K562 (cell line): Measurements from ENCODE around the gene SNAI1. TPM values are rescaled to one million over a fixed set of nuclear protein-coding genes. Genes with fewer than 3 reads are reported as not detected.
A peak's percentile ranks its signal among the peaks of the same experiment; 100 is the strongest.

ENCODE experiments used
- E4F1 ChIP-seq: fragments of 250-450 bp; sonication (Bioruptor Pico); IDR thresholded peaks from 2 replicates; pipeline ENCODE4 v1.5.0; 2021; ENCODE audit warnings: mild to moderate bottlenecking, borderline replicate concordance
- EP300 ChIP-seq: IDR thresholded peaks from 2 replicates; pipeline ENCODE4 v1.6.1; 2012; ENCODE audit warnings: low read length, improper control_type of control experiment
- EP400 ChIP-seq: fragments of 450-650 bp; IDR thresholded peaks from 2 replicates; pipeline ENCODE4 v1.6.1; 2017; ENCODE audit warnings: antibody characterized with exemption, mild to moderate bottlenecking, moderate library complexity
- ETV6 ChIP-seq, 3 experiments: fragments of 150-350 bp in 1 of 3; sonication (generic) in 1 of 3; formaldehyde crosslinking in 1 of 3; IDR thresholded peaks; 2 replicates each; pipeline versions ENCODE4 v1.6.1 to v1.8.0; 2014 to 2022; ENCODE audit warnings: borderline replicate concordance in 2 of 3, low read depth in 2 of 3, antibody characterized with exemption in 1 of 3, low read length in 1 of 3, mild to moderate bottlenecking in 1 of 3, missing genetic modification reagents in 1 of 3
- FOXJ3 ChIP-seq: sonication (generic); formaldehyde crosslinking; IDR thresholded peaks from 2 replicates; pipeline ENCODE4 v1.4.0; 2020; ENCODE audit warnings: mild to moderate bottlenecking, missing genetic modification reagents
- FUS ChIP-seq: fragments of 200-400 bp; formaldehyde crosslinking; optimal IDR thresholded peaks from 2 replicates; pipeline ENCODE3; 2017; ENCODE audit warnings: low read depth, low read length
- GABPB2 ChIP-seq: fragments of 250-450 bp; sonication (Bioruptor Pico); conservative IDR thresholded peaks from 2 replicates; pipeline ENCODE4 v1.5.1; 2021; ENCODE audit warnings: mild to moderate bottlenecking
- GATA2 ChIP-seq: sonication (generic); formaldehyde crosslinking; IDR thresholded peaks from 2 replicates; pipeline ENCODE4 v1.4.0; 2020; ENCODE audit warnings: mild to moderate bottlenecking, missing genetic modification reagents
- HMGXB4 ChIP-seq: sonication (generic); formaldehyde crosslinking; IDR thresholded peaks from 2 replicates; pipeline ENCODE4 v1.8.1; 2023; ENCODE audit warnings: mild to moderate bottlenecking, missing genetic modification reagents
- IFI16 ChIP-seq: fragments of 250-450 bp; sonication (Bioruptor Pico); IDR thresholded peaks from 2 replicates; pipeline ENCODE4 v2.1.2; 2022; ENCODE audit warnings: mild to moderate bottlenecking, inconsistent platforms
- KDM2B ChIP-seq: fragments of 250-450 bp; sonication (Bioruptor Pico); IDR thresholded peaks from 2 replicates; pipeline ENCODE4 v1.8.0; 2021; ENCODE audit warnings: mild to moderate bottlenecking, moderate library complexity
- MECOM ChIP-seq: fragments of 250-450 bp; sonication (Bioruptor Pico); IDR thresholded peaks from 2 replicates; pipeline ENCODE4 v1.8.0; 2022; ENCODE audit warnings: inconsistent platforms
- NR3C1 ChIP-seq: sonication (generic); formaldehyde crosslinking; IDR thresholded peaks from 2 replicates; pipeline ENCODE4 v1.8.1; 2022; ENCODE audit warnings: missing genetic modification reagents
- NR4A1 ChIP-seq, 2 experiments: fragments of 250-450 bp in 1 of 2; fragments of 450-650 bp in 1 of 2; sonication (Bioruptor Pico) in 1 of 2; IDR thresholded peaks; 2 replicates each; pipeline versions ENCODE4 v1.4.0 to v1.6.1; 2016 to 2020; ENCODE audit warnings: mild to moderate bottlenecking in 2 of 2, missing compliant biosample characterization in 1 of 2, missing genetic modification characterization in 1 of 2, moderate library complexity in 1 of 2
- PML ChIP-seq: IDR thresholded peaks from 2 replicates; pipeline ENCODE4 v1.6.1; 2012; ENCODE audit warnings: low read length, inconsistent platforms
- PRMT5 ChIP-seq: sonication (generic); formaldehyde crosslinking; IDR thresholded peaks from 2 replicates; pipeline ENCODE4 v1.5.0; 2020; ENCODE audit warnings: missing genetic modification reagents
- RBM25 ChIP-seq: fragments of 200-400 bp; formaldehyde crosslinking; IDR thresholded peaks from 2 replicates; pipeline ENCODE4 v1.6.1; 2018; ENCODE audit warnings: low read length, low read depth, moderate library complexity; ENCODE audit not compliant: severe bottlenecking
- ZBTB1 ChIP-seq: sonication (generic); formaldehyde crosslinking; IDR thresholded peaks from 2 replicates; pipeline ENCODE4 v1.8.1; 2023; ENCODE audit warnings: missing genetic modification reagents, low read depth, mild to moderate bottlenecking, borderline replicate concordance
- ZEB2 ChIP-seq: fragments of 450-650 bp; IDR thresholded peaks from 2 replicates; pipeline ENCODE4 v1.6.1; 2016
- ZNF444 ChIP-seq: fragments of 250-450 bp; sonication (Bioruptor Pico); IDR thresholded peaks from 2 replicates; pipeline ENCODE4 v1.4.0; 2020; ENCODE audit warnings: mild to moderate bottlenecking, moderate library complexity
- ZNF551 ChIP-seq: fragments of 250-450 bp; sonication (Bioruptor Pico); IDR thresholded peaks from 2 replicates; pipeline ENCODE4 v1.5.0; 2021; ENCODE audit warnings: mild to moderate bottlenecking, moderate library complexity
- polyA plus RNA-seq, 8 experiments: library from polyadenylated mRNA; depleted of rRNA in 4 of 8; stranded (reverse) in 5 of 8; unstranded in 3 of 8; fragments of >200 nt; fragmentation: Nextera tagmentation in 2 of 8; fragmentation: Illumina TruSeq in 1 of 8; extraction: Ambion mirVana in 2 of 8; extraction: Trizol in 1 of 8; gene quantifications; 2 replicates each; pipeline versions ENCODE4 v1.2.1 to v1.2.3, GENCODE V29; 2011 to 2014; ENCODE audit warnings: inconsistent platforms in 1 of 8, missing spikeins in 1 of 8
- total RNA-seq, 7 experiments: library from RNA; depleted of rRNA in 6 of 7; stranded (reverse); fragments of >200 nt in 6 of 7; fragmentation: Illumina TruSeq in 2 of 7; extraction: Trizol in 2 of 7; gene quantifications; 2 replicates each; pipeline versions ENCODE4 v1.2.1 to v1.2.3, GENCODE V29; 2011 to 2021; ENCODE audit warnings: low replicate concordance in 1 of 7
- TF ChIP-seq, protein P1 (sequence below), 2 experiments: fragments of 450-650 bp; IDR thresholded peaks; 2 replicates each; pipeline ENCODE4 v1.6.1; 2016

Gene SNAI1
- total and polyA plus RNA-seq, 9 of the 15 experiments (the other 6 are each of a cell fraction or from before 2014, with no cell fraction given) = 0.32 to 11.6 (median 2.0) TPM

DNA sequence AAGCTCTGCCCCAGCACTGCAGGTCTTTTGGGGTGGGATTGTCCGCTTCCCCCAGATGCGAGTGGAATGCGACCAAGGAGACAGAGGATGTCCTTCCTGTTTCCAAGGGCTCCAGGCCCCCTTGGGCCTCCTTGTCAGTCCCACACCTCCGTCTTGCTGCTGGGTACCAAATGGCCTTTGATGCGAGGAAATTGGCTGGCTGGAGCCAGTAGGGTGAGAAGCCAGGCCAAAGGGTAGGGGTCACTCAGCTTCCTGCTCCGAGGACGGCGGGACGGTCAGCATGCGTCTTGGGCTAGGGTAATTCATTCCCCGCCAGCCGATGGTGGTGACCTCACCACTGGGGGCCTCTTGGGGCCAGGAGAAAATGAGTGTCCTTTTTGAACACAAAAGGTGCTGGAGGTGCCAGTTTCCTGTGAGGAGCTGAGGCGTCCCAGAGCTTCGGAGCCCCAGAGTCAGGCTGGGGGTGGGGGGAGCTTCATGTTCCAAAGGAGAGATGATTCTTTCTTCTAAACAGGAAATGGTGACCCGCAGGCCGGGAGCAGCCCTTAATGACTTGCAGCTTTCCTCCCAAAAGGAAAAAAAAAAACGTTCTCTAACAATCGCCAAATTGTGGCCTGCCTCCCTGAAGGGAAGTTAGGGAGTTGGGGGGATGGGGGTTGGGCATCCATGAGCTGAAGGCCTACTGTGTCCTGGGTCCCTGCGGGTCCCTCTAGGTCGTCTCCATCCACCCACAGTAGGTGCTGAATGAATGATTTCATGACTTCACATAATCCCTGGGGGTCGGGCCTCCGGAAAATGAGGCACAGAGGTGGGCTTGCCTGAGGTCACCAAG, 6.7 kb downstream of the SNAI1 start (continued):
- TF ChIP-seq ETV6 (IDR thresholded peaks at IDR 0.05; ENCODE audit: borderline replicate concordance in 1 of 2, low read depth in 2 of 2, low read length in 1 of 2) (no peak), ETV6 (CRISPR knock-in tag; IDR thresholded peaks at IDR 0.05; ENCODE audit: borderline replicate concordance) (no peak), FUS (no peak), PRMT5 (CRISPR knock-in tag) (no peak), ZNF444 (CRISPR knock-in tag) (no peak), ZBTB1 (CRISPR knock-in tag) (no peak), ZEB2 (no peak), GABPB2 (CRISPR knock-in tag) (no peak), EP400 (peak; percentile 10), RBM25 (no peak), MECOM (peak; percentile 7; the same call in 1 of the 2 replicates), E4F1 (no peak), ZNF551 (CRISPR knock-in tag) (no peak), HMGXB4 (no peak), IFI16 (CRISPR knock-in tag) (no peak), NR4A1 (CRISPR knock-in tag; IDR thresholded peaks at IDR 0.05) (no peak), NR4A1 (tag; IDR thresholded peaks at IDR 0.05) (peak; percentile 68), FOXJ3 (CRISPR knock-in tag) (no peak), KDM2B (CRISPR knock-in tag) (no peak), PML (no peak), NR3C1 (no peak), GATA2 (CRISPR knock-in tag) (no peak), EP300 (peak; percentile 47; the same call in 1 of the 2 replicates)
- TF ChIP-seq, protein P1, sequence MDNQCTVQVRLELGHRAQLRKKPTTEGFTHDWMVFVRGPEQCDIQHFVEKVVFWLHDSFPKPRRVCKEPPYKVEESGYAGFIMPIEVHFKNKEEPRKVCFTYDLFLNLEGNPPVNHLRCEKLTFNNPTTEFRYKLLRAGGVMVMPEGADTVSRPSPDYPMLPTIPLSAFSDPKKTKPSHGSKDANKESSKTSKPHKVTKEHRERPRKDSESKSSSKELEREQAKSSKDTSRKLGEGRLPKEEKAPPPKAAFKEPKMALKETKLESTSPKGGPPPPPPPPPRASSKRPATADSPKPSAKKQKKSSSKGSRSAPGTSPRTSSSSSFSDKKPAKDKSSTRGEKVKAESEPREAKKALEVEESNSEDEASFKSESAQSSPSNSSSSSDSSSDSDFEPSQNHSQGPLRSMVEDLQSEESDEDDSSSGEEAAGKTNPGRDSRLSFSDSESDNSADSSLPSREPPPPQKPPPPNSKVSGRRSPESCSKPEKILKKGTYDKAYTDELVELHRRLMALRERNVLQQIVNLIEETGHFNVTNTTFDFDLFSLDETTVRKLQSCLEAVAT (IDR thresholded peaks at IDR 0.05) = no peak
